Measurements from ENCODE around the gene ARHGAP22. TPM values are rescaled to one million over a fixed set of nuclear protein-coding genes. Genes with fewer than 3 reads are reported as not detected.

The ARHGAP22 gene
- polyA plus RNA-seq, 1 donor from 2014 or later, result 0.15 TPM

GRCh38 chr10:48568131-48568530, 36.7 kb downstream of the ARHGAP22 start:
- no peak overlapping the region for H3K4me2 ChIP-seq (ENCODE audit: low read length)
- no peak overlapping the region for H2AFZ ChIP-seq (ENCODE audit: low read depth, low read length)
- H3K9me3 ChIP-seq (ENCODE audit: low read length), result no peaks in the 10 kb centered on the region
- H3K27me3 ChIP-seq (ENCODE audit: insufficient read depth, low read depth, low read length), result no peaks in the 10 kb centered on the region
- no peaks in the 10 kb centered on the region for H3K36me3 ChIP-seq (ENCODE audit: insufficient read depth, low read length)
- no peaks in the 10 kb centered on the region for H3K79me2 ChIP-seq (replicated peaks; ENCODE audit: insufficient read depth, low read length)
- H4K20me1 ChIP-seq (ENCODE audit: insufficient read depth), result no peaks in the 10 kb centered on the region
- no peak for TF ChIP-seq REST (IDR thresholded peaks at IDR 0.05; ENCODE audit: borderline replicate concordance)
- no peak for TF ChIP-seq SMC3 (conservative IDR thresholded peaks at IDR 0.05; ENCODE audit: poor library complexity)
- TF ChIP-seq RAD21 (conservative IDR thresholded peaks at IDR 0.05), result no peak
- TF ChIP-seq MXI1 (conservative IDR thresholded peaks at IDR 0.05; ENCODE audit: poor library complexity, severe bottlenecking), result no peak
- TF ChIP-seq POLR2AphosphoS5 (IDR thresholded peaks at IDR 0.05), result no peak
- TF ChIP-seq CTCF (IDR thresholded peaks at IDR 0.05; ENCODE audit: poor library complexity, severe bottlenecking), result no peak
- TF ChIP-seq EP300 (conservative IDR thresholded peaks at IDR 0.05; ENCODE audit: poor library complexity, severe bottlenecking), result no peak
- TF ChIP-seq EZH2 (IDR thresholded peaks at IDR 0.05; ENCODE audit: borderline replicate concordance, insufficient read depth, low read length, poor library complexity, severe bottlenecking), result no peak
- TF ChIP-seq TAF1 (IDR thresholded peaks at IDR 0.05; ENCODE audit: low read depth), result no peak
- no peak overlapping the region for H3K4me3 ChIP-seq (ENCODE audit: low read length)
- no peaks in the 10 kb centered on the region for H3F3A ChIP-seq (ENCODE audit: insufficient read depth, low read length, poor library complexity, severe bottlenecking)
- no peaks in the 10 kb centered on the region for H3K9me2 ChIP-seq (ENCODE audit: insufficient read depth, low read length)
- no peak overlapping the region for H3K27ac ChIP-seq (ENCODE audit: low read length)
- no peak overlapping the region for H3K9ac ChIP-seq (ENCODE audit: low read length)

- no peaks in the 10 kb centered on the region for H4K20me1 ChIP-seq (ENCODE audit: insufficient read depth)
- no peaks in the 10 kb centered on the region for H3K9me2 ChIP-seq (ENCODE audit: insufficient read depth, low read length)
- TF ChIP-seq EZH2 (IDR thresholded peaks at IDR 0.05; ENCODE audit: borderline replicate concordance, insufficient read depth, low read length, poor library complexity, severe bottlenecking) (no peak), TAF1 (IDR thresholded peaks at IDR 0.05; ENCODE audit: low read depth) (no peak), RAD21 (conservative IDR thresholded peaks at IDR 0.05) (no peak), MXI1 (conservative IDR thresholded peaks at IDR 0.05; ENCODE audit: poor library complexity, severe bottlenecking) (no peak)
- H3K9ac ChIP-seq (ENCODE audit: low read length), result no peak overlapping the region
- H3K4me2 ChIP-seq (ENCODE audit: low read length), result no peak overlapping the region
- no peaks in the 10 kb centered on the region for H3K79me2 ChIP-seq (replicated peaks; ENCODE audit: insufficient read depth, low read length)
- H3F3A ChIP-seq (ENCODE audit: insufficient read depth, low read length, poor library complexity, severe bottlenecking), result no peaks in the 10 kb centered on the region
- no peaks in the 10 kb centered on the region for H3K27me3 ChIP-seq (ENCODE audit: insufficient read depth, low read depth, low read length)
- H3K4me3 ChIP-seq (ENCODE audit: low read length), result no peak overlapping the region
- H3K27ac ChIP-seq (ENCODE audit: low read length), result no peak overlapping the region
- no peaks in the 10 kb centered on the region for H3K36me3 ChIP-seq (ENCODE audit: insufficient read depth, low read length)
- no peaks in the 10 kb centered on the region for H3K9me3 ChIP-seq (ENCODE audit: low read length)
- no peak overlapping the region for H2AFZ ChIP-seq (ENCODE audit: low read depth, low read length)
These were observed 37.5 kb downstream of the ARHGAP22 start for GRCh38 chr10:48567346-48567745.

Data from neural cell (in vitro differentiated cells).